HEK293 (cell line): ENCODE measurements around the gene AOAH.

ENCODE experiments used
- ELK4 ChIP-seq: IDR thresholded peaks from 2 replicates; pipeline ENCODE4 v1.6.1; 2011; ENCODE audit warnings: mild to moderate bottlenecking, low read depth, low read length, borderline replicate concordance
- ZNF398 ChIP-seq: fragments of 450-650 bp; formaldehyde crosslinking; IDR thresholded peaks from 2 replicates; pipeline ENCODE4 v1.5.1; 2017; ENCODE audit warnings: missing biosample characterization, missing genetic modification characterization

GRCh38 chr7:36597090-36597773 is 127.1 kb downstream of the AOAH start:
- TF ChIP-seq ELK4: no peak
- no peak for TF ChIP-seq ZNF398 (tag by site-specific recombination)
